Smooth muscle cell (in vitro differentiated cells): Measurements from ENCODE around the gene RASGRP2. TPM values are rescaled to one million over a fixed set of nuclear protein-coding genes. Genes with fewer than 3 reads are reported as not detected.

ENCODE experiments used
- DNase-seq: peaks from one replicate; lab custom pipeline; 2025; ENCODE audit not compliant: unreplicated experiment; lab: John Stamatoyannopoulos, UW
- H2AFZ ChIP-seq: fragments of 200-600 bp; sonication (generic); 2 replicates; pipeline ENCODE4 v1.6.0; 2016; ENCODE audit warnings: antibody characterized with exemption, low read depth, mild to moderate bottlenecking
- H3F3A ChIP-seq: fragments of 200-600 bp; sonication (generic); 2 replicates; pipeline ENCODE4 v1.6.0; 2017; ENCODE audit warnings: antibody characterized with exemption, low read depth
- H3K27ac ChIP-seq: fragments of 200-600 bp; sonication (generic); 2 replicates; pipeline ENCODE4 v1.5.1; 2016; ENCODE audit warnings: low read depth, mild to moderate bottlenecking
- H3K27me3 ChIP-seq: fragments of 200-600 bp; sonication (generic); 2 replicates; pipeline ENCODE4 v1.6.1; 2016; ENCODE audit warnings: low read depth, mild to moderate bottlenecking
- H3K36me3 ChIP-seq: fragments of 200-600 bp; sonication (generic); 2 replicates; pipeline ENCODE4 v1.5.1; 2016; ENCODE audit warnings: low read depth
- H3K4me1 ChIP-seq: fragments of 200-600 bp; sonication (generic); 2 replicates; pipeline ENCODE4 v1.5.1; 2016; ENCODE audit warnings: low read depth
- H3K4me2 ChIP-seq: fragments of 200-600 bp; sonication (generic); 2 replicates; pipeline ENCODE4 v1.6.0; 2016; ENCODE audit warnings: mild to moderate bottlenecking
- H3K4me3 ChIP-seq: fragments of 200-600 bp; sonication (generic); 2 replicates; pipeline ENCODE4 v1.5.1; 2016; ENCODE audit warnings: mild to moderate bottlenecking
- H3K79me2 ChIP-seq: fragments of 200-600 bp; sonication (generic); 2 replicates; pipeline ENCODE4 v1.6.0; 2016; ENCODE audit warnings: low read depth, mild to moderate bottlenecking
- H3K9ac ChIP-seq: fragments of 200-600 bp; sonication (generic); 2 replicates; pipeline ENCODE4 v1.6.0; 2016; ENCODE audit warnings: low read depth
- H3K9me3 ChIP-seq: fragments of 200-600 bp; sonication (generic); replicated peaks from 2 replicates; pipeline ENCODE4 v1.5.1; 2016; ENCODE audit warnings: low read depth
- H4K20me1 ChIP-seq: fragments of 200-600 bp; sonication (generic); 2 replicates; pipeline ENCODE4 v1.6.0; 2016; ENCODE audit warnings: low read depth
- CTCF ChIP-seq: fragments of 200-600 bp; sonication (generic); IDR thresholded peaks from 2 replicates; pipeline ENCODE4 v1.5.1; 2017; ENCODE audit warnings: borderline replicate concordance, mild to moderate bottlenecking, antibody characterized with exemption; ENCODE audit not compliant: insufficient read depth, poor library complexity, severe bottlenecking
- WGBS: methylation state at CpG from one replicate; pipeline ENCODE4 v1.1.7; 2016; ENCODE audit warnings: low lambda C conversion rate; 5-methylcytosine and 5-hydroxymethylcytosine counted together
- polyA plus RNA-seq: library from polyadenylated mRNA; unstranded; fragments of >200 nt; fragmentation: Nextera tagmentation; extraction: Ambion mirVana; gene quantifications from 2 replicates; pipeline ENCODE4 v1.2.1, GENCODE V29; 2016
- total RNA-seq: library from RNA; depleted of rRNA; stranded (reverse); fragments of >200 nt; gene quantifications from 2 replicates; pipeline ENCODE4 v1.2.3, GENCODE V29; 2014

The RASGRP2 gene
- total and polyA plus RNA-seq, 2 experiments from 2014 or later, result 0.78 to 2.9 TPM

DNA sequence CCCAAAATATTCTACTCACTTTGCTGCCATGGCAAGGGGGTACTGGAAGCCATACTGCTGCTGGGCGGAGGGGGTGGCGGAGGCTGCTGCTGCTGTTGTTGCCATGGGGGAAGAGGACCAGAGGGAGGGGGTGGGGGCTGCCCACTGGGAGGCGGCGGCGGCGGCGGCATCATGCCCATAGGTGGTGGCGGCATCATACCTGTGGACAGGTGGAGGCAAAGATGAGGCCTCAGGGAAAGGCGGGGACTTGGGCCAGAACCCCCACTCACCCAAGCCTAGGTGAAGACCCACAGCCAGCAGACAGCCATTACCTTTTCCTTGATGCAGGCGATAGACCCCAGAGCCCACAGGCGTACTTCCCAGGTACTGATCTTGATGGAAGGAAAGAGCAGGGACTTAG is 22.9 kb upstream of the RASGRP2 start:
- Histone ChIP-seq H3F3A (peaks cover 80% of the 10 kb centered on the region), H3K4me1 (peaks cover 16% of the 10 kb centered on the region), H4K20me1 (peaks cover 100% of the 10 kb centered on the region), H3K9me3 (no peaks in the 10 kb centered on the region), H3K27me3 (no peaks in the 10 kb centered on the region), H3K79me2 (peaks cover 26% of the 10 kb centered on the region), H3K4me2 (no peak overlapping the region), H3K4me3 (no peak overlapping the region), H2AFZ (no peak overlapping the region), H3K9ac (no peak overlapping the region), H3K36me3 (peaks cover 26% of the 10 kb centered on the region), H3K27ac (no peak overlapping the region)
- DNase-seq, result no peak
- 100% methylated on average over 9 of the region's 11 CpGs for WGBS
- no peak for TF ChIP-seq CTCF

DNA sequence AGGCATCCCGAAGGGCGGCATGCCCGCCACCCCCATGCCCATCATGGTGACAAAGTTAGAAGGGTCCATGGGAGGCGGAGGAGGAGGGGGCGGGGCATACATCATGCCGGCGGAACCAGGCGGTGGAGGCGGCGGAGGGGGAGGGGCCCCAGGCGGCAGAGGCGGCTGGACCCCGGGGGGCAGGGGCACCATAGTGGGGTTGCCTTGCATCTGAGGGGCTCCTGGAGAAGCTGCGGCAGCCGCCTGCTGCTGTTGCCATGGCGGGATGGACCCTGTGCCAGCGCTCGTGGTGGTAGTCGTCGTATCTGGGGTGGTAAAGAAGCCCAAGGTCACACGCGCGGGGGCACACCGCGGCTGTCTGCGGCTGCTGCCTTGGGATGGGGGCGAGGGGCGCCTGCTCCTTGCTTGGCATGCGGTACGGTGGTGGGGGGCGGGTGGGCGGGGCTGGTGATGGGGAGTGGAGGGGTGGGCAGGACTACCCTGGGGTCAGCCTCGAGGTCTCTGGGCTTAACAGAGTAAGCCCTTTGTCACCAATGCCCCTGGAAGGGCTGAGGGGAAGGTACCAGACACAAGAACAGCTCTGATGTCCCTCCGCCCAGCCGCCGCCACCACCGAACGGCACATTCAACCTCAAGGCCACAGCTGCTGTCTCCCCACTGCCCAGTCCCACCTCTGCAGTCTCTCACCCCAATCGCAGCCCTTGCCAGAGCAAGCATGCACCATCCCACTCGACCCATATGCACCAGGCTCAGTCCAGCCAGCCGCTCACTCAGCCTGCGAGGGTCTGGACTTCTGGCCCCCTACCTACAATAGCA is 22.1 kb upstream of the RASGRP2 start:
- Histone ChIP-seq H3K4me2 (no peak overlapping the region), H3K36me3 (peaks cover 18% of the 10 kb centered on the region), H4K20me1 (peaks cover 96% of the 10 kb centered on the region), H3F3A (peaks cover 72% of the 10 kb centered on the region), H3K9me3 (no peaks in the 10 kb centered on the region), H3K4me1 (peaks cover 16% of the 10 kb centered on the region), H2AFZ (no peak overlapping the region), H3K27me3 (no peaks in the 10 kb centered on the region), H3K79me2 (peaks cover 20% of the 10 kb centered on the region), H3K27ac (no peak overlapping the region), H3K4me3 (no peak overlapping the region), H3K9ac (no peak overlapping the region)
- 94% methylated on average over 30 of the region's 42 CpGs for WGBS
- TF ChIP-seq CTCF, result no peak
- no peak for DNase-seq

GRCh38 chr11:64765291-64765850 is 21.4 kb upstream of the RASGRP2 start:
- no peaks in the 10 kb centered on the region for H3K9me3 ChIP-seq
- H3K27me3 ChIP-seq, result no peaks in the 10 kb centered on the region
- no peak for DNase-seq
- H3F3A ChIP-seq, result peaks cover 65% of the 10 kb centered on the region
- H3K27ac ChIP-seq, result no peak overlapping the region
- H3K4me3 ChIP-seq, result no peak overlapping the region
- H3K4me2 ChIP-seq, result no peak overlapping the region
- H3K36me3 ChIP-seq, result peaks cover 17% of the 10 kb centered on the region
- peaks cover 20% of the 10 kb centered on the region for H3K4me1 ChIP-seq
- WGBS, result 97% methylated on average over 27 of the region's 30 CpGs
- H4K20me1 ChIP-seq, result peaks cover 93% of the 10 kb centered on the region
- peak; percentile 11 for TF ChIP-seq CTCF
- H2AFZ ChIP-seq, result no peak overlapping the region
- no peak overlapping the region for H3K9ac ChIP-seq
- H3K79me2 ChIP-seq, result peaks cover 14% of the 10 kb centered on the region
